GM23338 (cell line): ENCODE results near the gene GPI. TPM values are rescaled to one million over a fixed set of nuclear protein-coding genes. Genes with fewer than 3 reads are reported as not detected.

Experiments used
- ATAC-seq: fragments of 200-7000 bp; cut with Tn5 transposase; 3 replicates; pipeline ENCODE4 v1.9.1; 2020
- DNase-seq: peaks from one replicate; pipeline ENCODE4 v3.0.0-alpha.2; 2015; ENCODE audit warnings: low spot score
- H2AFZ ChIP-seq: fragments of 200-600 bp; sonication (generic); 2 replicates; pipeline ENCODE4 v1.8.0; 2016; ENCODE audit warnings: antibody characterized with exemption, mild to moderate bottlenecking, moderate library complexity
- H3F3A ChIP-seq: fragments of 200-600 bp; sonication (generic); replicated peaks from 2 replicates; pipeline ENCODE4 v1.8.0; 2017; ENCODE audit warnings: antibody characterized with exemption, mixed run types, low read depth
- H3K27ac ChIP-seq: fragments of 200-600 bp; sonication (generic); 2 replicates; pipeline ENCODE4 v1.6.1; 2016; ENCODE audit warnings: low read depth
- H3K27me3 ChIP-seq: fragments of 200-600 bp; sonication (generic); 2 replicates; pipeline ENCODE4 v1.8.0; 2016; ENCODE audit warnings: mild to moderate bottlenecking, mixed run types, moderate library complexity; ENCODE audit not compliant: insufficient read depth
- H3K36me3 ChIP-seq: fragments of 200-600 bp; sonication (generic); 2 replicates; pipeline ENCODE4 v1.8.0; 2016; ENCODE audit warnings: mild to moderate bottlenecking; ENCODE audit not compliant: insufficient read depth
- H3K4me1 ChIP-seq: fragments of 200-600 bp; sonication (generic); 2 replicates; pipeline ENCODE4 v1.8.0; 2016; ENCODE audit warnings: mild to moderate bottlenecking, moderate library complexity; ENCODE audit not compliant: insufficient read depth
- H3K4me2 ChIP-seq: fragments of 200-600 bp; sonication (generic); 2 replicates; pipeline ENCODE4 v1.7.1; 2017; ENCODE audit warnings: mixed run types
- H3K4me3 ChIP-seq: fragments of 200-600 bp; sonication (generic); 2 replicates; pipeline ENCODE4 v1.6.1; 2016; ENCODE audit warnings: mixed run types
- H3K79me2 ChIP-seq: fragments of 200-600 bp; sonication (generic); replicated peaks from 2 replicates; pipeline ENCODE4 v1.8.0; 2017; ENCODE audit warnings: mild to moderate bottlenecking; ENCODE audit not compliant: insufficient read depth
- H3K9me2 ChIP-seq: fragments of 200-600 bp; sonication (generic); 2 replicates; pipeline ENCODE4 v1.8.0; 2017; ENCODE audit not compliant: insufficient read depth
- H4K20me1 ChIP-seq: fragments of 200-600 bp; sonication (generic); replicated peaks from 2 replicates; pipeline ENCODE4 v1.8.0; 2017; ENCODE audit warnings: mild to moderate bottlenecking; ENCODE audit not compliant: insufficient read depth
- H3K27ac Mint-ChIP-seq: 2 replicates; pipeline ENCODE4 v1.8.0; 2020; ENCODE audit warnings: inconsistent platforms, mild to moderate bottlenecking, moderate library complexity, mixed read lengths
- H3K27me3 Mint-ChIP-seq: 3 replicates; pipeline ENCODE4 v1.8.0; 2022; ENCODE audit warnings: low read depth, mild to moderate bottlenecking, moderate library complexity, mixed read lengths, inconsistent platforms; ENCODE audit not compliant: insufficient read depth, poor library complexity
- H3K36me3 Mint-ChIP-seq: 3 replicates; pipeline ENCODE4 v1.8.0; 2021; ENCODE audit warnings: low read depth, mild to moderate bottlenecking, inconsistent platforms, moderate library complexity, mixed read lengths
- H3K4me1 Mint-ChIP-seq: 3 replicates; pipeline ENCODE4 v1.8.0; 2020; ENCODE audit warnings: mild to moderate bottlenecking, inconsistent platforms, mixed read lengths
- H3K4me3 Mint-ChIP-seq: 3 replicates; pipeline ENCODE4 v1.8.0; 2021; ENCODE audit warnings: moderate library complexity, mild to moderate bottlenecking, inconsistent platforms, mixed read lengths
- H3K9me3 Mint-ChIP-seq: 3 replicates; pipeline ENCODE4 v1.8.0; 2020; ENCODE audit warnings: moderate library complexity, mild to moderate bottlenecking, inconsistent platforms, mixed read lengths
- EZH2 ChIP-seq: fragments of 200-600 bp; sonication (generic); IDR thresholded peaks from one replicate; pipeline ENCODE4 v1.8.0; 2017; ENCODE audit warnings: antibody characterized with exemption, mild to moderate bottlenecking, low read depth; ENCODE audit not compliant: unreplicated experiment
- EZH2phosphoT487 ChIP-seq: fragments of 200-600 bp; sonication (generic); IDR thresholded peaks from one replicate; pipeline ENCODE4 v1.8.1; 2018; ENCODE audit warnings: antibody characterized with exemption; ENCODE audit not compliant: unreplicated experiment
- JUNB ChIP-seq: IDR thresholded peaks from one replicate; pipeline ENCODE4 v1.6.1; 2016; ENCODE audit warnings: antibody characterized with exemption; ENCODE audit not compliant: unreplicated experiment
- POLR2AphosphoS5 ChIP-seq: IDR thresholded peaks from 2 replicates; pipeline ENCODE4 v1.6.1; 2016; ENCODE audit warnings: antibody characterized with exemption, low read depth
- STAT1 ChIP-seq: IDR thresholded peaks from one replicate; pipeline ENCODE4 v1.6.1; 2016; ENCODE audit warnings: antibody characterized with exemption; ENCODE audit not compliant: unreplicated experiment
- ZNF331 ChIP-seq: fragments of 250-450 bp; sonication (Bioruptor Pico); IDR thresholded peaks from 2 replicates; pipeline ENCODE4 v1.5.0; 2020; ENCODE audit warnings: low read depth, mild to moderate bottlenecking, moderate library complexity
- ZNF462 ChIP-seq: fragments of 250-450 bp; sonication (Bioruptor Pico); IDR thresholded peaks from 2 replicates; pipeline ENCODE4 v1.5.0; 2020; ENCODE audit warnings: mild to moderate bottlenecking, moderate library complexity
- polyA plus RNA-seq: library from polyadenylated mRNA; unstranded; fragments of >200 nt; fragmentation: Nextera tagmentation; extraction: Ambion mirVana; gene quantifications from 2 replicates; pipeline ENCODE4 v1.2.1, GENCODE V29; 2016
- total RNA-seq: library from RNA; depleted of rRNA; stranded (reverse); fragments of >200 nt; shearing (Covaris generic); gene quantifications from 2 replicates; pipeline ENCODE4 v1.2.3, GENCODE V29; 2014
- TF ChIP-seq, protein P1 (sequence below), 2 experiments: fragments of 200-600 bp in 1 of 2; sonication (generic) in 1 of 2; conservative IDR thresholded peaks; 2 replicates each; pipeline versions ENCODE4 v1.5.1 to v1.6.1; 2016 to 2017; ENCODE audit warnings: antibody characterized with exemption in 2 of 2, low read depth in 2 of 2, mild to moderate bottlenecking in 2 of 2, moderate library complexity in 1 of 2

The GPI gene
- total and polyA plus RNA-seq, 2 experiments from 2014 or later: 136 to 327 TPM

DNA sequence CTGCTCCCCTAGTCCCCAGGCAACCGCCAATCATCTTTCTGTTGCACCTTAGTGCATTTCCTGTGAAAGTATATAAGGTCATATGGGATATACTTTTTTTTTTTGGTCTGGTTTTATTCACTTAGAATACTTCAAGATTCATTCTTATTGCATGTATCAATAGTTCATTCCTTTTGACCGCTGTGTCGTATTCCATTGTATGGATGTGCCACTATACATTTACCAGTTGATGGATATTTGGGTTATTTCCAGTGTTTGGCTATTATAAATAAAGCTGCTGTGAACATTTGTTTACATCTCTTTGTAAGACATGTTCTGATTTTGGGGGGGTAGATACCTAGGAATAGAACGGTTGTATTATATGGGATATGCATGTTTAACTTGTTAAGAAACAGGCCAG, 53.3 kb downstream of the GPI start:
- Histone ChIP-seq H3K27ac (no peak overlapping the region), H3K9me2 (no peaks in the 10 kb centered on the region), H3K27me3 (no peaks in the 10 kb centered on the region), H3K79me2 (peaks cover 25% of the 10 kb centered on the region), H3K4me1 (no peaks in the 10 kb centered on the region), H3K4me2 (no peak overlapping the region), H2AFZ (no peak overlapping the region), H3F3A (0 out of 2 replicates have a peak, but pooled peaks cover 2% of the 10 kb centered on the region), H3K36me3 (peaks cover 34% of the 10 kb centered on the region), H4K20me1 (peaks cover 14% of the 10 kb centered on the region; the same call in 1 of the 2 replicates), H3K4me3 (no peak overlapping the region)
- DNase-seq (no peak), ATAC-seq (no peak)
- H3K4me1 Mint-ChIP-seq: no peaks in the 10 kb centered on the region
- H3K4me3 Mint-ChIP-seq: no peak overlapping the region
- H3K36me3 Mint-ChIP-seq: peaks cover 84% of the 10 kb centered on the region
- H3K27ac Mint-ChIP-seq: no peak overlapping the region
- no peaks in the 10 kb centered on the region for H3K27me3 Mint-ChIP-seq
- no peak for TF ChIP-seq EZH2
- TF ChIP-seq, protein P1, sequence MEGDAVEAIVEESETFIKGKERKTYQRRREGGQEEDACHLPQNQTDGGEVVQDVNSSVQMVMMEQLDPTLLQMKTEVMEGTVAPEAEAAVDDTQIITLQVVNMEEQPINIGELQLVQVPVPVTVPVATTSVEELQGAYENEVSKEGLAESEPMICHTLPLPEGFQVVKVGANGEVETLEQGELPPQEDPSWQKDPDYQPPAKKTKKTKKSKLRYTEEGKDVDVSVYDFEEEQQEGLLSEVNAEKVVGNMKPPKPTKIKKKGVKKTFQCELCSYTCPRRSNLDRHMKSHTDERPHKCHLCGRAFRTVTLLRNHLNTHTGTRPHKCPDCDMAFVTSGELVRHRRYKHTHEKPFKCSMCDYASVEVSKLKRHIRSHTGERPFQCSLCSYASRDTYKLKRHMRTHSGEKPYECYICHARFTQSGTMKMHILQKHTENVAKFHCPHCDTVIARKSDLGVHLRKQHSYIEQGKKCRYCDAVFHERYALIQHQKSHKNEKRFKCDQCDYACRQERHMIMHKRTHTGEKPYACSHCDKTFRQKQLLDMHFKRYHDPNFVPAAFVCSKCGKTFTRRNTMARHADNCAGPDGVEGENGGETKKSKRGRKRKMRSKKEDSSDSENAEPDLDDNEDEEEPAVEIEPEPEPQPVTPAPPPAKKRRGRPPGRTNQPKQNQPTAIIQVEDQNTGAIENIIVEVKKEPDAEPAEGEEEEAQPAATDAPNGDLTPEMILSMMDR (conservative IDR thresholded peaks at IDR 0.05; ENCODE audit: low read depth in 2 of 2): no peak
- no peak for TF ChIP-seq ZNF331 (CRISPR knock-in tag)
- no peak for TF ChIP-seq STAT1
- no peak for TF ChIP-seq EZH2phosphoT487
- TF ChIP-seq ZNF462 (CRISPR knock-in tag): no peak
- no peak for TF ChIP-seq JUNB
- TF ChIP-seq POLR2AphosphoS5: no peak
- H3K9me3 Mint-ChIP-seq: no peaks in the 10 kb centered on the region
